Non-pigmented ciliary epithelial cell (primary cell): ENCODE measurements around the gene MPP3.

Experiments used
- DNase-seq: peaks from one replicate; pipeline ENCODE4 v3.0.0-alpha.2; 2010; ENCODE audit warnings: low read depth

MPP3 gene

DNA sequence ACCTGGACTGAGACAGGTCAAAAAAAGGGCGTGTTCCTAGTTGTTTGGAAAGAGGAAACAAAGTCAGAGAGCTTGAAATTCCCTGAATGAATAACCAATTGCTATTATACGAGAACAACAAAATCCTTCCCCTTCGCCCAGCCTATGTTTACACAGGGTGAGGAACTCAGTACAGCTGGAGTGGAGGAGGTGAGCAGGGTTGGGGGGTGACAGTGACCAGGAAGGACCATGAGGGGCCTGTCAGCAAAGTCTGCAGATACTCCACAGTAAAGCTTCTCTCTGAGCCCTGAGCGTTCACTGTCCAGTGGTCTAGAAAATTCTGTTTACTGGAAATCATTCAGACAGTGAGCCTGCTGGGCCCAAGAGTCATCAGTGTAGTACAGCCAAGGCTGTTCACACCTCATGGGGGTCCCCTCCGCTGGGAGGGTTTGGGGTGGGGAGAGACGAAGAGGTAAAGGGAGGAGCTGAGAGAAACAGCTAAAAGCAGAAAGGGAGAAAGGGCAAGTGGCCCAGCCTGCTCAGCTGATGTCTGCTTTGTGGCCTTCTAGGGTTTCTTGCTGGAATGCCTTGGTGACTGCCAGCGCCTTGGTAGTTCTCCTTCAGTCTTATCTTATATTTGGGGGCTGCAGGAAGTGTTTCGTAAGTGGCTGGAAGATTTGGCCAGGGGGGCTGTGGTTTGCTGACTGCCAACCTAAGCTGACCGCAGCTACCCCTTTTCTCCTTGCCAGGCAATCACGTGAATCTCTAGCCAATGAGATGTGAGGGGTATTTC, 59.9 kb downstream of the MPP3 start:
- no peak for DNase-seq

DNA sequence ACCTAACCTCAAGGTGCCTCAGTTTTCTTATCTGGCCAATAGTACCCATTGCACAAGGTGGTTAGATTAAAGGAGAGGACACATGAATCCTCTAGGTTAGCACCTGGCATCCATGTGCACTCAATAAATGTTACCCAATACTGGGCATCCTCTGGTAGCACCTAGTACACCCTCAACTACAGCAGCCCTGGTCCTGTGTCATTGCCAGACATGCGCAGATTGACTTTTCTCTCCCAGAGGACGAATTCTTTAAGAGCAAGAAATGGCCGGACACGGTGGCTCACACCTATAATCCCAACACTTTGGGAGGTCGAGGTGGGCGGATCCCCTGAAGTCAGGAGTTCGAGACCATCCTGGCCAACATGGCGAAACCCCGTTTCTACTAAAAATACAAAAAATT, 61.5 kb downstream of the MPP3 start:
- DNase-seq, result no peak

DNA sequence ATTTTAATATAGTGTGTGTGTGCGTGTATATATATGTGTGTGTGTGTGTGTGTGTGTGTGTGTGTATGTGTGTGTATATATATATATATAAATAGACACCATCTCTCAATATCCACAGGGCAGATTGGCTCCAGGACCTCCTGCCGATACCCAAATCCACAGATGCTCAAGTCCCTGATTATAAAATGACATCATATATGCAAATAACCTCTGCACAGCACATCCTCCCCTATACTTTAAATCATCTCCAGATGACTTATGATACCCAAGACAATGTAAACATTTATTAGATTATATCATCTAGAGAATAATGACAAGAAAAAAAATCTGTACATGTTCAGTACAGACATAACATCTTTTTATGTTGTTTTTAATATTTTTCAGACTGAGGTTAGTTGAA, 62.0 kb downstream of the MPP3 start:
- DNase-seq, result no peak

DNA sequence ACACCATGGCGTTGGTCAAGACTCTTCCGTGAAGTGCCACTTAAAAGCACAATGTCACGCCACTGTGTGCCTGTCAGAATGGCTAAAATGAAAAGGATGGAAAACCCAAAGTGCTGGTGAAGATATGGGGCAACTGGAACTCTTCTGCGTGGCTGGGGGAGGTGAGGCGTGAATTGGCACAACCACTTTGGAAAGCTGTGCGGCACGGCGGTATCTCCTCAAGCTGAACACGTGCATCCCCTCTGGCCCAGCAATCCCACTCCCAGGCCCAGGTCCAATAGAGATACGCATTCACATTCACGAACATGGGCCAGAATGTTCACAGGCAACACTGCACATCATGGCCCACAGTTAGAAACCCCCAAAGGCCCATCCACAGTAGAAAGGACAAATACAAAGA, 63.1 kb downstream of the MPP3 start:
- DNase-seq, result no peak

DNA sequence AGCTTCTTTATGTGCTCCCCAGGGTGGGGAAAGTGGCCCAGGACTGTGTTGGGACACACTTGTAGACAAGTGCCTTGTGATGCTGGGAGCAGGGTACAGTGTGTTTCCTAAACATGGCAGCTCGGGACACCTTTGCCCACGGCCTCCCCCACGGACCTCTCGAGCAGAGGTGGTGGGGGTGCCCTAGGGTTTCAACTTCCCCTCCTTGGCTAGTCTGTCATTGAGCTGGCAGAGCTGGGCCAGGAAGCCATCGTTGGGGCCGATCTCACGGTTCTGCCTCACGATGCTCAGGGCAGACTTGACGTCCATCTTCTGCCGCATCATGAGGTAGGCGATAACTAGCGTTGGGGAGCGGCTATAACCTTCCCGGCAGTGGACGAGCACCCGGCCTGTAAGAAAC, 63.5 kb downstream of the MPP3 start:
- DNase-seq, result no peak

DNA sequence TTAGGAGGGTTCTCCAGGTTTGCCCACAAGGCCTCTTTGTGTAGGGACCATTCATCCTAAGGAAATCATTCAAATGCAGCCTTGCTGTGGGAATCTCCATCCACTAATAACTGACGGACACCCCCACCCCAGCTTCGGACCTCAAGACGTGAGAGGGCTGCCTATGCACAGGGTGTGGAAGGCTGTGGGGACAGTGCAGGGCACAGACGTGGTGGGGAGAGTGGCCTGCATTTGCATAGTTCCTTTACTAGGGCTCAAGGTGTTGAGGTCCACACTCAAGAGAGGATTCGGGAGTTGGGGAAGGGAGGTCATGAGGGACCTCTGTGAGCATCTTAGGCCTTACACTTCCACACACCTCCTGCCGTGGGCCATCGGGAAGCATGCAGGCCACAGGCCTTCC, 64.0 kb downstream of the MPP3 start:
- no peak for DNase-seq

DNA sequence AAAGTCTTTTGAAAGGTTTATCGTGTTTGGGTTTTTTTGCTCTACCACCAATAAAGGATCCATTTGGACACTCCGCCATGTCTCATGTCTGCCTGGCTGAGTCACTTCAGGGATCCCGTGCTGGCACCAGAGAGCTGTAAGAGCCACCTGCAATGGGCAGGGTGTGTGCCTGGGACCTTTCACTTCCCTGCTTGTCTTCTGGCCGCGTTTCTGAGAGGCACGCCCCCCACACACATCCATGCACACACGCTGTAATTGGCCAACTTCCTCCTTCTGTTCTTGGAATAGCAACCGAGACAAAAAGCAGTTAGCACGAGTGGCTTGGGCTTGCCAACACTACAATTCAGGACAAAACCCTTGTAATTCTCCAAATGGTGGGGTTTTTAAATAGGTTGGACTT, 64.6 kb downstream of the MPP3 start:
- no peak for DNase-seq

DNA sequence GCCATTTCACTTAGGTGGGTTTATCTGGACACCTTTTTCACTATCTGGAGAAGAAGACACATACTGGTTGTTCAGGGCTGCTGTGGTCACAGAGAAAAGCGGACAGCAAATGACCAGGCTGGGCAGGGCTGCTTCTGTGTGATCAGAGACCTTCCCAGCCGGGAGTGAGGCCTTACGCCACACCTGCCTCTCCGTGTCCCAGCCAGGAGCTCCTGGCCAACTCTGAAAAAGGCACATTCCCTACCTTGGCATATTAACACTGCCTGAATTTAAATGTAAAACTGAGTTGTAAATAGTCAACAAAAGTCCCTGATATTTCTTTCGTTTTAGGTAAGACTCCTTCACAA, 65.3 kb downstream of the MPP3 start:
- no peak for DNase-seq

DNA sequence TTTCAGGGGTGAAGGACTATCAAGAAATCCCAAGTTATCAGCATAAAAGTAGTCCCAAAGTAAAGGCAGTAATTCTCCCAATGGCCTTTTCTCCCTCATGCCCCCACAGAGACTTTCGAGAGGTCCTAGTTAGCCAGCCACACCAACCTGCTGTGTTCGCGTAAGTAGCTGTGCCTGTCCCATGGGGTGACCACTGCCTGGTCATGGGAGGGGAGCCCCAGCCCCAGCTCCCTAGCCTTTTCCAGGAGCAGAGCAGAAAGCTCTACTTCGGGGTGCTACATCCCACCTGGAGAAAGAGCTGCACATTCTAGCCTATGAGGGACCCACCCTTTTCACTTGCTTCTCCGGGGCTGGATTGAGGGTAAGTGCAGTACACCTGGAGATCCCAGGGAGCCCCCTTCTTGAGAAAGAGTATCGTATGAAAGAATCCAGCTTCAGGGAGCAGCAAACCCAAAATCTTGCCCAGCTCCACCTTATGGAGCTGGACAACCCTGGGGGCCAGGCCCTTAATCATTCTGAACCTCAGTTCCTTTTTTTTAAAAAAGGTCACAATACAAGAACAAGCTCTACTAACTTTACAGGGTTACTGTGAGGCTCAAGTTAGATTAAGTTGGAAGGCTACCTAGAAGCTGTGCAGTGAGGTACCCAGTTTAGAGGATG, 65.8 kb downstream of the MPP3 start:
- DNase-seq, result no peak

DNA sequence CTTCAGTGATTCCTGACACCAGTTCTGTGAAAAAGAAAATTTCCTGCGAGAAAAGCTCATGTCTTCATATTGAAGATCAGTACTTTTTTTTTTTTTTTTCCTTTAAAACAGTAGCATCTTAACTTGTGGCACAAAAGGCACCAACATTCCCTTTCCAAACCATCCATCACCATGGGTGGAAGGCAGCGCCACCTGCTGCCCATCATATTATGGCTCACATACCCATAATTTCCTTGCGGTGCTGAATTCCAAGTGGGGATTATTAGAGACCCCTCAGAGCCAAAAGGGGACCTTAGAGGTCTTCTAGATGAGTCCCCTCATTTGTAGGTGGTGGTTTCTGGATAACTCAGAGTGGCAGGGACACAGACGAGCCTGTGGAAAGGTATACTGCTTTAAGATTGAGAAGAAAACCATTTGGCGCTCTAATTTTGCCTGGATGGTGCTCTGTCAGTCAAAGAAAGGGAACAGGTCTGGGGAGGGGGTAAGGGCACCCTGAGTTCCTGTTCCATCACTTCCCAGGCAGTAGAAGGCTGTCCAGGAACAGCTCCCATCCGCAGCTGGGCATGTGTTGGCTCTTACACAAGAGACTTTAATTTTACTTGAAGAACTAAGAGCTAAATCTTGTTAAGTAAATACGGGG, 66.4 kb downstream of the MPP3 start:
- no peak for DNase-seq

DNA sequence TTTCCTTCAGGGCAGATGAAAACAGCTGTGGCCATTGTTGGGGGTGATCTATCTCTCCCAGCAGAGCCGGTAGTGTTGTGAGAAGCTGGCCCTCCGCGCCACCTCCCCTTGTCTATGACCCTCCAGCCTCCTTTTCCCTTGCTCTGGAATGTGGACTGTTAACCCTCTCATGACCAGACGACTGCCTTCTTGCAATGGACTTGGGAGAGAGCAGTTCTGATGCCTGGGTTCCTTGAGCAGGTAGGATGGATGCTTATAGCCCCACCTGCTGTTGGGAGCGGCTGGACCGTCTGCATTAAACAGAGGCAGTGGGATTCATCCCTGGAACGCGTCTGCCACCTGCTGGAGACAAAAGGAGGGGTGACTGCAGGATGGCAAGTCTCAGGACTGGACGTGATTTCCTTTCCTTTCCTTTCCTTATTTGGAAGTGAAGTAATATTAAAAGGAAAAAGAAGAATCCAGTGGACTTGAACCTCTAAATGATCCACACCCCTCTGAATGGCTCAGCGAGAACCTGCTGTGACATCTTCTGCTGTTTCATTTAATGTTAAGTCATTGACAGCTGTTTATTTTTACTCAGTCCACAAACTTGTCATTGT, 72.6 kb downstream of the MPP3 start:
- peak; percentile 69 for DNase-seq

DNA sequence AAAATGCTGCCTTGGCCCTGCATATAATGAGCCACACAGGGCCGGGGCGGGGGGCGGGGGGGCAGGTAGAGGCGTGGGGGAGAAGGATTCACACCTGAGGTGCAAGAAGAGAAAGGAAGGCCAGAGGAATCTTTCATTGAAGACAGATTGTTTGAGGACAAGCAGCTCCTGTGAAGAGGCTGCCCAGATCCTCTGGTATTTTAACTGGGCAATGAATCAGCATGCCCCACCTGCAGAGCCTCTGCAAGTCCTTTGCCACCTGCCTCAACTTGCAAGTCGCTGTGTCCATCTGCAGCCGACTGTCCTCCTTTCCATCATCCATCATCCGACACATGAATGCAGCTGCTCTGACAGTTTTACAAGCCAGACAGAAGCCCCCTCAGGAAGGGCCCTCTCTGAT, 73.1 kb downstream of the MPP3 start:
- DNase-seq, result no peak

DNA sequence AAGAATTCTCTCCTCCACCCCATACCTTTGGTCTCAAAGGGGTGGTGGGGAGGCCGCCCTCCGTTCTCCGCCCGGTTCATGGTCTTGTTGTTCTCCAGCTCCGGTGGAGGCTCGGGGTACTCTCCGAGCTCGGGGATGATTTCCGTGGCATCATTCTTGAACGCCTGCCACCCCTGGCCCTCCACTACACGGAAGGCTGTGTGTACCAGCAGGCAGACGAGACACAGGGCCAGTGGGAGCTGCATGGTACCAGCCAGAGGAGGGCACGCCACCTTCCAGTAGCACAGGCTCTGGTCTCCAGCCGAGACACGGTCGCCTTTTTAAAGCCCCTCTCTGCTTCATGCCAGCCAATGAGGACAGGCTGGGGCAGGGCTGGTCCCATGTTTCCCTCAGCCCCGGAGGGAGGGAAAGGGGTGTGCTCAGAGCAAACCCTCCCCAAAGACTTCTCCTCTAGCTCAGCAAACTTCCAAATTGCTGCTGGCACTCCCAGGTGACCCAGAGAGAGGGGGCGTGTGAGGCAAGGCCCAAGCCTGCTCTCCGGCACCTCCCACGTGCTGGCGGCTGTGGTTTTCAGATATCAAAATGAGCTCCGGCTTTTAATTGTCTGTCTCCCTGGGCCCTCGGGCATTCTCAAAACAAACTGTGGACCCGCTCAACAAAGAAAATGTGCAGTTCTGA, 74.3 kb downstream of the MPP3 start, which contains the start of gene SOST:
SOST (minus strand) TSS at position 295 of the 678 bp plus-strand sequence; CDS start at position 245, 50 bp downstream.
- no peak for DNase-seq

DNA sequence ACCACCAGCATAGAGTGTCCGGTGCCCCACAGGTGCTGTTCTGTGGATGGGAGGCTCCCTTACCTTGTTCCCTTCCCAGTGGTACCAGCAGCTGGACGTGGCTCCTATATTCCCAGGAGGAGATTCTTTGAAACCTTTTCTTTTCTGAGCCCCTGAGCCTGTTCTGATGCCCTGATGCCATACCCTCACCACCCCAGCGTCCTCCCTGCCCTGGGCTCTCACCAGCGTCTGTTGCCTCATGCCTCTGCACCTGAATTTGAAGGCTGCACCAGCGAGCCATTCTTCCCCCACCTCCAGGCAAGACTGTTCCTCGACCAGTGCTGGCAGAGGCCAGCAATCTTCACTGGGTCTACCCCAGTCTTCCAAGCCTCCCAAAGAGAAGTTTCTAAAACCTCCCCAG, 74.9 kb downstream of the MPP3 start:
- no peak for DNase-seq

DNA sequence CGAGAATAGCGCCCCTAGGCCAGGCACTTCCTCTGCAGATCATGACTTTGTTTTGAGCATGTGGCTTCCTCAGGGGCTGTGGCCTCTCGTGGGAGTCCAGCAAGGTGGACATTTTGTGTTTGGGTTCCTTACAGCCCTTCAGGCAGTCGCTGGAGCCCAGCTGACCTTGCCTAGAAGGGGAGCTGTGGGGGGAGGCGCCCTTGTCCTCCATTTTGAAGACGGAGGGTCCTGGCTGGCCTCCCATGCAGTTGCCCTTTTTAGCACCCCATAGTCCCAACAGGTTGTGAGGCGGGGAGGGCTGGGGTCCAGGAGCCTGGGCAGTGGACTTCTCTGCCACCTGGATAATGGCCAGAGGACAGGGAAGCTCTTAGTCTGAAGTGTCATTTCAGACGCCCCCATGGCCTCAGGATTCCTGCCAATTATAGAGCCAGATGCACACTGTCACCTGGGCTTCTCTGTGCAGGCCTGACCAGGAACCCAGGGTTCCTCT, 75.7 kb downstream of the MPP3 start:
- DNase-seq, result no peak

DNA sequence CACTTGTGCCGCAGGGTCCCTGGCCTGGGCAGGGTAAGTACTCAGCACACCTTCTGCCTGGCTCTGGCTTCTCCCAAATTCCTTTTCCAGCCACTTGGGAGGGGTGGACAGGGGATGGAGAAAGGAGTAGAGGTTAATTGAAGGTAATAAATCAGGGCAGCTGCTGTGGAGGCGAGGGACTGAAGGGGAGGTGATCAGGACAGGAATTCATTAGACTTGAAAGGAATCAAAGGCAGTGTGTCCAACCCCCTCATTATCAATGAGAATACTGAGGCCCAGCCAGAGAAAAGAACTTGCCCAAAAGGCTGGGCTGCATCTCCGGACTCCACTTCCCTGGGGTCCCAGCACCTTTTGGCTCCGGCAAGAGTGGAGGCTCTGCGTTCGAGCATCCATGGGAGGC, 76.7 kb downstream of the MPP3 start:
- no peak for DNase-seq

DNA sequence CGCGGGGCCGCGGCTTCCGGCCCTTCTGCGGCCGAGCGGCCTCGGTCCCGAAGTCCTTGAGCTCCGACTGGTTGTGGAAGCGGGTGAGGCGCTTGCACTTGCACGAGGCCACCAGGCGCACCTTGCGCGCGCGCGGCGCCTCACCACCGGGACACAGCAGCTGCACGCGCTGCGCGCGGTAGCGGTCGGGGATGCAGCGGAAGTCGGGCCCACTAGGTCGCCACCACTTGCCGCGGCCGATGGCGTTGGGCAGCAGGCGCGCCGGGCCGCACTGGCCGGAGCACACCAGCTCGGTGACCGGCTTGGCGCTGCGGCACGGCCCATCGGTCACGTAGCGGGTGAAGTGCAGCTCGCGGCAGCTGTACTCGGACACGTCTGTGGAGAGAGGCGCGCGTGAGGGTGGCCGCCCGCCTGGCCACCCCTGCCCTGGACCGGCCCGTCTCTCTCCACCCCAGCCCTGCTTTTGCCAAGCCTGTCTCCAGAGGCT, 77.5 kb downstream of the MPP3 start:
- no peak for DNase-seq

DNA sequence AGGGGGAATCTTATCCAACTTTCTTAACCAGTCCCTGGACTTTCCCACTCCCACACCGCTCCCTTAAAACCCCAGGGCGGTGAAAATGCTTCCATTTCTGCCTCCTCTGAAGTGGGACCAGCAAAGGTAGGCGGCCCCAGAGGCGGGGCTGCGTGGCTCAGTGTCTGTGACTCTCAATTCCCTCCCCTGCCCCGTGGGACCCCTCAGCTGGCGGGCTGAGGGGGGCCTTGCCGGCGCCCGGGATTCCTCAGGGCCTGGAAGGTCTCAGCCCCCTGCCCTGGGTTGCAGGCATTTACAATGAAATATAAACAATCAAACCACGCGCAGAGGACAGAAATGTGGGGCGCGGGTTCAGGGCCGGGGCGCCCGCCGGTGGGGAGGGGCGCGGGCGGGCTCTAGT, 78.0 kb downstream of the MPP3 start:
- DNase-seq, result no peak

DNA sequence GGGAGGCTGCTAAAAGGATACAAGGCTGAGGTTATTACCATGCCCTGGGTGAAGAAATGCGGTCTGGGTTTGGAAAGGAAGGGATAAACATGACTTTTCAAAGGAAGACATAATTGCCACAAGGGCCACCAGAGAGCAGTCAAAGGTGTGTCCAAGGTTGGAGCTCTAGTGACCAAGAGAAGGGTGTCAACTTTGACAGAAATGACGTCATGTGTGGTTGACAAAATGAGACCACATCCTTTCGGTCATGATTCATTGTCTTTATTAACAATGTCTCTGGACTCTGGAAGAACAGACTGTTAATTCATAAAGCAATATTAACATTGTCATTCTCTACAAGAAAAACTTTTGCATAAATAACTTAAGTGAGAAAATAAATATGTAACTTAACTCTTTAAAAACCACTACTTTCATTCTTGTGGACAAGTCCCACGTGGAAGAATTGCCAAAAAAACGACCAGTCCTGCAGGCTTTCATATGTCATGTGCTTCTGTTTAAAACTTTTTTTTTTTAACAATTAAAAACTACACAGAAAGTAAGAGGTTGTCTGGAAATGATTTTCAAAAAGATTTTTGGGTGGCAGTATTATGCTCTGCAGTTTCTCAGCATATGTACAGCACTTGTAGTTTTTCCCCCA, 79.3 kb downstream of the MPP3 start:
- no peak for DNase-seq
